ENCODE measurements around the gene SAMD4A.

DNA sequence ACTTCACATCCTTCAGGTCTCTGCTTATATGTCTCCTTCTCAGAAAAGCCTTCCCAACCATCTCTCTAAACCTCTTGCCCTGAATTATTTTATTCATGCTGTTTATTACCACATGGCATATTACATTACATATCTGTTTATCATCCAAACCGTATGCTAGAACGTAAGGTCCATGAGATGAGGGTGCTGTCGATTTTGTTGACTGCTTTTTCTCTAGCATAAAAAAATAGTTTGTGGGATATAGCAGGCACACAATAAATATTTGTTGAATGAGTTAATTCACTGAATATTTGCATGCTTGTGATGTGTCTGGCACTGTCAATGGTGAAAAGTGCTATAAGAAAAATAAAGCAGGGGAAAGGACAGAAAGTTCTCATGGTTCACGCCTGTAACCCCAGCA, 22.9 kb downstream of the SAMD4A start:
- TF ChIP-seq, protein P1, sequence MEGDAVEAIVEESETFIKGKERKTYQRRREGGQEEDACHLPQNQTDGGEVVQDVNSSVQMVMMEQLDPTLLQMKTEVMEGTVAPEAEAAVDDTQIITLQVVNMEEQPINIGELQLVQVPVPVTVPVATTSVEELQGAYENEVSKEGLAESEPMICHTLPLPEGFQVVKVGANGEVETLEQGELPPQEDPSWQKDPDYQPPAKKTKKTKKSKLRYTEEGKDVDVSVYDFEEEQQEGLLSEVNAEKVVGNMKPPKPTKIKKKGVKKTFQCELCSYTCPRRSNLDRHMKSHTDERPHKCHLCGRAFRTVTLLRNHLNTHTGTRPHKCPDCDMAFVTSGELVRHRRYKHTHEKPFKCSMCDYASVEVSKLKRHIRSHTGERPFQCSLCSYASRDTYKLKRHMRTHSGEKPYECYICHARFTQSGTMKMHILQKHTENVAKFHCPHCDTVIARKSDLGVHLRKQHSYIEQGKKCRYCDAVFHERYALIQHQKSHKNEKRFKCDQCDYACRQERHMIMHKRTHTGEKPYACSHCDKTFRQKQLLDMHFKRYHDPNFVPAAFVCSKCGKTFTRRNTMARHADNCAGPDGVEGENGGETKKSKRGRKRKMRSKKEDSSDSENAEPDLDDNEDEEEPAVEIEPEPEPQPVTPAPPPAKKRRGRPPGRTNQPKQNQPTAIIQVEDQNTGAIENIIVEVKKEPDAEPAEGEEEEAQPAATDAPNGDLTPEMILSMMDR (IDR thresholded peaks at IDR 0.05): no peak
- TF ChIP-seq POLR2A (IDR thresholded peaks at IDR 0.05): no peak
